GM12873 (cell line): ENCODE data around the gene SPARC.
A peak's percentile ranks its signal among the peaks of the same experiment; 100 is the strongest.

ENCODE experiments used
- TF ChIP-seq, protein P1 (sequence below): IDR thresholded peaks from 2 replicates; pipeline ENCODE4 v1.5.1; 2012; ENCODE audit warnings: low read depth, mild to moderate bottlenecking, moderate library complexity, low read length, control low read depth; ENCODE audit not compliant: insufficient read depth; ENCODE audit errors: missing control alignments

The SPARC gene

DNA sequence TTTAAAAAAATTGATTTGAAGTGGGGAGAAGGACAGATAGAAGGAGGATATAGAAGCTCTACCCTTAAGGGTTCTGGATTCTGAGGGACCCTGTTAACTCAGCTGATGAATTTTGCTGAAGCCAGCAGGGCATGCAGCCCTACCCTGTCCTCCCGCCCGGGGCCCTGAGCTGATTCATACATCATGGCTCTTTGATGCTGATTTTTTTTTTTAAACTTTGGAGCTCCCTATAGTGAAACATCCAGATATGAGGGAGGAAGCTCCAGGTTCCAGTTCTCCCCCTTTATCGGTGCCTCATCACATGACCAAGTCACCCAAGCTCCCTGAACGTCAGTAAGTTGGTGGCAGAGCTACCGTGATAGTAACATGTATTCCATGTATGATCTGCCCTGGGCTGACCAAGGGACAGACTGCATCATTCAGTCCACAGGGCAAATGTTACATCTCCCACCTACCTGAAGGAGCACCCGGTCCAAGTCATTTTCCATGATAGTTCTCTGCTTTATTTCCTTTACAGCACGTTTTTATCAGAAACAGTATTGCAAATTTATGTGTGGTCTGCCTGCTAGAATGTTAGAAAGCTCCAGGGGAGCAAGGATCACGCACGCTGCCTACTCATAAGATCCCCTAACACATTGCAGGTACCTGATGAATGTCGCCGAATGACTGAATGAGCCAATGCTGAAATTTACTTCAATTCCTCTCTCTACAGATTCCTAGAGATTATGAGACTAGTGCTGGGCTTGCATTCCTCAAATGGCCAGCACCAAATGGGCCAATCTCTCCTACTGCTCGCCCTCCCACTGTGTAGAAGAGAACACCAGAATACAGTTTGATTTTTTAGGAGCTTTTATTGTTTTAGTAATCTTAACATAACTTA lies 25.9 kb downstream of the SPARC start:
- TF ChIP-seq, protein P1, sequence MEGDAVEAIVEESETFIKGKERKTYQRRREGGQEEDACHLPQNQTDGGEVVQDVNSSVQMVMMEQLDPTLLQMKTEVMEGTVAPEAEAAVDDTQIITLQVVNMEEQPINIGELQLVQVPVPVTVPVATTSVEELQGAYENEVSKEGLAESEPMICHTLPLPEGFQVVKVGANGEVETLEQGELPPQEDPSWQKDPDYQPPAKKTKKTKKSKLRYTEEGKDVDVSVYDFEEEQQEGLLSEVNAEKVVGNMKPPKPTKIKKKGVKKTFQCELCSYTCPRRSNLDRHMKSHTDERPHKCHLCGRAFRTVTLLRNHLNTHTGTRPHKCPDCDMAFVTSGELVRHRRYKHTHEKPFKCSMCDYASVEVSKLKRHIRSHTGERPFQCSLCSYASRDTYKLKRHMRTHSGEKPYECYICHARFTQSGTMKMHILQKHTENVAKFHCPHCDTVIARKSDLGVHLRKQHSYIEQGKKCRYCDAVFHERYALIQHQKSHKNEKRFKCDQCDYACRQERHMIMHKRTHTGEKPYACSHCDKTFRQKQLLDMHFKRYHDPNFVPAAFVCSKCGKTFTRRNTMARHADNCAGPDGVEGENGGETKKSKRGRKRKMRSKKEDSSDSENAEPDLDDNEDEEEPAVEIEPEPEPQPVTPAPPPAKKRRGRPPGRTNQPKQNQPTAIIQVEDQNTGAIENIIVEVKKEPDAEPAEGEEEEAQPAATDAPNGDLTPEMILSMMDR = no peak

DNA sequence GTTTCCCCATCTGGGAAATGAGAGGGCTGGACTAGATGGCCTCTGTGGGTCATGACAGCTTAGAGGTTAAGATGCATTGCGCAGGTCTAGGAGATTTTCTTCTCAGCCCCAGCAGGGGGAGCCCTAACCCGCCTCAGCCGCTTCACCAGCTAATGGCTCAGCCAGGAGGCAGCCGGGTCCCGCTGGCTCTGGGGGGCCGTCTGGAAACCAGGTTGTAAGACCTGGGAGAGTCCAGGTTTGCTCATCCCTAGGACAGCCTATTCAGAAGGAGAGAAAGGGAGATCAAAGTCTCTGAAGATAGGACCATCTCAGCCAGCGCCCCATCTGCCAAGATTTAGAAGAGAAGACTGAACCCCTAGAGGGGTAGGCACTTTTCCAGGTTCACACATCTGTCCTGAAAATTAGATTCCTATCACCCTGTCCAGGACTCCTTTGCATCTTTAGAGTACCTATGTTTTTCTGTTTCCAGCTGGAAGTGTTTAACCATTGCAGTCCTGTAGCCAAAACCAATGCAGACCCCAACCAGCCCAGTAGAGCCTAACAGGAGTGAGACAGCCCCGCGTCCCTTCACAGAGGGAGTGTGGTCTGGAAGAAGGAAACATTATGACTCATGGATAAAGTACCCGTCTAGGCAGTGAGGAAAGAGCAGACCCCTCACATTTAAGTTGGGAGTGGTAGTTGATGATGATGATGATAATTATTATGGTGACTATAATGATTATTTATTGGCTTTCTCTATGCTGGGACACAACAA lies 27.5 kb downstream of the SPARC start:
- TF ChIP-seq, protein P1 = peak; percentile 91

DNA sequence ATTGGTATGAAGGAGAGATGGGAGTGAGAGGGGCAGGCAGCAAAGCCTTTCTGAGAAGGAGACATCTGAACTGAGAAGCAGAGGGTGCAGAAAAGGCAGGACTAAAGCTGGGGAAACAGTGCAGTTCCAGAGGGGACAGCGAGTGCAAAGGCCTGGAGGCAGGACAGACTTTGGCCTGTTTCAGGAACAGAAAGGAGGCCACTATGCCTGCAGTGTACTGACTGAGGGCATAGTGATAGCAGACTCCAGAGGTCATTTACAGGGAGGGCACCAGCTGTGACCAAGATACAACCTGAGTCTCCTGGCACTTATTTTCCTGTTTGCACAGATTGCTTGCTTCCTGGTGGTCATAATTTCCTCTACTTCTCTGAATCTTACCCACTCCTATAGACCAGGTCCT lies 29.6 kb downstream of the SPARC start:
- TF ChIP-seq, protein P1 = no peak

DNA sequence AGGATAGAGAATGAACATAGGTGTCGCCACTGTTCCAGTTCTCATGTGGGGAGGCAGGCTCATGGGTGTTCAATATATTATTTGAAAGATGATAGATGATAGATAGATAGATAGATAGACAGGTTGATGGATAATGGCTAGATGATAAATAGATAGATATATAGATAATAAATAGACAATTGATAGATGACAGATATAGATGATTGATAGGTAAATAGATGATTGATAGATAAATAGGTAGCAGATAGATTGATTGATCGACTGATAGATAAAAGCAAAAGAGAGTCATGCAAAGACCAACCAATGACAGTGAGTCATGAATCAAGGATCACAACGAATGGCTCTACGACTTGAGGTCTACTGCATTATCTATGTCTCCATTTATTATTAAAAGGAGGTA lies 30.4 kb downstream of the SPARC start:
- TF ChIP-seq, protein P1 = no peak

- TF ChIP-seq, protein P1 = peak; percentile 98
These were observed 34.6 kb downstream of the SPARC start for GRCh38 chr5:151651997-151652645.

DNA sequence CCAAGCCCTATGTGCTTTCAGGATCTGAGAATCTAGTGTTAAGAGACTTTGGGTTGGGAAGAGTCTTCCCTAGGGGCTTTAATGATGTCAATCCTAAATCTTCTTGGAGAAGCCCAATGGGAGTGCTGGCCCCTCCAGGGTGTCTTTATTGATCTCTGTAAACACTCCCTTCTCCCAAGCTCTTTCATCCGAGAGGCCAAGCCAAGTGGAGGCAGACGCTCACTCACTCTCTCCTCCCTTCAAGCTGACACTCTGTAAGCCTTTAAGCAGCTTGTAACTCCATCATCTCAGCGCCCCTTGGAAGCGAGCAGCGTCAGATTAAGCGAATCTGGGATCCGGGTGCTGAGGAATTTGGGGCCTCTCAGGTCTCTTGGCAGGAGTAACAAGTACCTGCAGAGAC lies 37.7 kb downstream of the SPARC start:
- TF ChIP-seq, protein P1 = no peak

DNA sequence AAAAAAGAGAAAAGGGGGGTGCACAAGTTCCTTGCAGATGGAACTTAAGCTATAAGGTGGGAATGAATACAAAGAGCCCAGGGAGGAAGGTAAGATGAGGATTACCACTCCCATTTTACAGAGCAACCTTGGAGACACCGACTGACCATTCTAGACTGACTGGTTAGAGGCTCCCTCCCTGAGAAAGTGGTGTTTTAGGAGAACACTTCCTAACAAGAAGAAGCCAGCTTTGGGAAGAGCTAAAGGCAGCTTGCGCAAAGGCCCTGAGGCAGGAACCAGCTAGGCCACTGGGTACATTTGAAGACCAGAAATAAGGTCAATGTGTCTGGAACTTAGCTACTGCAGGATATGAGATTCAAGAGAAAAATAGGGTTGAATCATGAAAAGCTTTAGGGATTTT lies 38.6 kb downstream of the SPARC start:
- TF ChIP-seq, protein P1 = no peak
